GM23248 (cell line): ENCODE data around the gene RASGEF1C. TPM values are rescaled to one million over a fixed set of nuclear protein-coding genes. Genes with fewer than 3 reads are reported as not detected.

Experiments
- DNase-seq: peaks from one replicate; pipeline ENCODE4 v3.0.0-alpha.2; 2015
- H2AFZ ChIP-seq: fragments of 200-600 bp; sonication (generic); 2 replicates; pipeline ENCODE4 v1.6.1; 2016; ENCODE audit warnings: antibody characterized with exemption
- H3F3A ChIP-seq: fragments of 200-600 bp; sonication (generic); 2 replicates; pipeline ENCODE4 v1.6.1; 2016; ENCODE audit warnings: mild to moderate bottlenecking, antibody characterized with exemption, mixed run types; ENCODE audit not compliant: insufficient read depth
- H3K27ac ChIP-seq: fragments of 200-600 bp; sonication (generic); 2 replicates; pipeline ENCODE4 v1.5.1; 2016; ENCODE audit warnings: mild to moderate bottlenecking
- H3K27me3 ChIP-seq: fragments of 200-600 bp; sonication (generic); replicated peaks from 2 replicates; pipeline ENCODE4 v1.6.1; 2016; ENCODE audit warnings: mild to moderate bottlenecking; ENCODE audit not compliant: insufficient read depth
- H3K36me3 ChIP-seq: fragments of 200-600 bp; sonication (generic); 2 replicates; pipeline ENCODE4 v1.6.1; 2016; ENCODE audit warnings: low read depth, mild to moderate bottlenecking
- H3K4me1 ChIP-seq: fragments of 200-600 bp; sonication (generic); 2 replicates; pipeline ENCODE4 v1.6.1; 2016; ENCODE audit warnings: mild to moderate bottlenecking; ENCODE audit not compliant: insufficient read depth
- H3K4me2 ChIP-seq: fragments of 200-600 bp; sonication (generic); one replicate; pipeline ENCODE4 v1.6.1; 2016; ENCODE audit warnings: mild to moderate bottlenecking; ENCODE audit not compliant: unreplicated experiment
- H3K4me3 ChIP-seq: fragments of 200-600 bp; sonication (generic); 2 replicates; pipeline ENCODE4 v1.5.1; 2016; ENCODE audit warnings: mild to moderate bottlenecking
- H3K79me2 ChIP-seq: fragments of 200-600 bp; sonication (generic); 2 replicates; pipeline ENCODE4 v1.6.1; 2016; ENCODE audit warnings: mild to moderate bottlenecking; ENCODE audit not compliant: insufficient read depth
- H3K9ac ChIP-seq: fragments of 200-600 bp; sonication (generic); 2 replicates; pipeline ENCODE4 v1.6.1; 2016; ENCODE audit warnings: mild to moderate bottlenecking
- H3K9me2 ChIP-seq: fragments of 200-600 bp; sonication (generic); 2 replicates; pipeline ENCODE4 v1.6.1; 2016; ENCODE audit warnings: mixed run types, mild to moderate bottlenecking, moderate library complexity; ENCODE audit not compliant: insufficient read depth
- H3K9me3 ChIP-seq: fragments of 200-600 bp; sonication (generic); one replicate; pipeline ENCODE4 v1.6.1; 2017; ENCODE audit warnings: low read depth
- H4K20me1 ChIP-seq: fragments of 200-600 bp; sonication (generic); 2 replicates; pipeline ENCODE4 v1.6.0; 2016; ENCODE audit not compliant: insufficient read depth
- EZH2 ChIP-seq: fragments of 200-600 bp; sonication (generic); IDR thresholded peaks from 2 replicates; pipeline ENCODE4 v1.6.1; 2018; ENCODE audit warnings: antibody characterized with exemption, mild to moderate bottlenecking; ENCODE audit not compliant: insufficient read depth, poor library complexity, severe bottlenecking
- EZH2phosphoT487 ChIP-seq: fragments of 200-600 bp; sonication (generic); IDR thresholded peaks from 2 replicates; pipeline ENCODE4 v1.6.1; 2018; ENCODE audit warnings: antibody characterized with exemption, moderate library complexity, mild to moderate bottlenecking, low read depth; ENCODE audit not compliant: insufficient read depth
- WGBS, 2 experiments: methylation state at CpG; one replicate each; pipeline ENCODE4 v1.1.6; 2015 to 2017; ENCODE audit warnings: low lambda C conversion rate in 2 of 2, low coverage in 1 of 2; ENCODE audit errors: missing lambda C conversion rate in 2 of 2; 5-methylcytosine and 5-hydroxymethylcytosine counted together
- in situ Hi-C: fragments of 300-500 bp; cut with MboI; formaldehyde crosslinking; loops from 2 replicates; pipeline ENCODE4 v1.15.0; 2020
- polyA plus RNA-seq: library from polyadenylated mRNA; unstranded; fragments of >200 nt; fragmentation: Nextera tagmentation; extraction: Ambion mirVana; gene quantifications from 2 replicates; pipeline ENCODE4 v1.2.1, GENCODE V29; 2016
- total RNA-seq: library from RNA; depleted of rRNA; stranded (reverse); fragments of >200 nt; shearing (Covaris generic); gene quantifications from 2 replicates; pipeline ENCODE4 v1.2.3, GENCODE V29; 2014

The RASGEF1C gene
- total and polyA plus RNA-seq, 2 experiments from 2014 or later, result not detected

DNA sequence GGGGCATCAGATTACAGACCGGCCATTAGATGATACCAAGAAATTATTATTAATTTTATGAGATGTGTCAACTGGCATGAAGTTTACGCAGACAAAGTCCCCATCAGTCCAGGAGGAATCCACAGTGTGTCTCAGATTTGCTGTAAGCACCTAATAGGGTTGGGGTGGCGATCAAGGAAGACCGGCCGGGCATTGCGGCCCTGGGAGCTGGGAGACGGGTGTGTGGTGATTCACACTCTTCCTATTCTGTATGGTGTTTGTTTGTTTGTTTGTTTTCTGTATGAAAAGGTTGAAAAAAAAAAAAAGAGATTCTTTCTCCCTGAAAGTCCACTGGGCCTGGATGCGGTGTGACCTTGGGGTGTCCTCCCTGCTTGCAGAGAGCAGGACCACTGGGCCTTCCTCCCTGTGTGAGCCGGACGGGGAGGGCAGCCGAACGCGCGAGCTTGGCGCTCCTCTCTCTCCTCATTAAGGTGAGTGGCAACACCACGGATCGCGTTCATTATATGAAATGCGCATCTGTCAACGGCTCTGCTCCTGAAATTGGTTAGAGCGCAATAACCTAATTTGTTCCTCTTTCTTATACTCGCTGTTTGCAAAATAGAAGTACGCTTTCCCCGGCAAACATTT lies 15.1 kb downstream of the RASGEF1C start:
- Histone ChIP-seq H3K9me3 (no peaks in the 10 kb centered on the region), H4K20me1 (no peaks in the 10 kb centered on the region), H3K79me2 (no peaks in the 10 kb centered on the region), H3F3A (no peaks in the 10 kb centered on the region), H3K27ac (no peak overlapping the region), H3K9ac (no peak overlapping the region), H3K9me2 (no peaks in the 10 kb centered on the region), H3K4me1 (no peaks in the 10 kb centered on the region), H3K36me3 (no peaks in the 10 kb centered on the region), H3K4me3 (no peak overlapping the region), H3K4me2 (no peak overlapping the region), H2AFZ (no peak overlapping the region), H3K27me3 (no peaks in the 10 kb centered on the region; the same call in 1 of the 2 replicates)
- in situ Hi-C loops, result no loop called here
- no peak for TF ChIP-seq EZH2phosphoT487
- no peak for TF ChIP-seq EZH2
- no peak for DNase-seq
- whole genome bisulfite sequencing, 2 experiments, result 82 to 85% methylated on average over 24 of the region's 24 CpGs

DNA sequence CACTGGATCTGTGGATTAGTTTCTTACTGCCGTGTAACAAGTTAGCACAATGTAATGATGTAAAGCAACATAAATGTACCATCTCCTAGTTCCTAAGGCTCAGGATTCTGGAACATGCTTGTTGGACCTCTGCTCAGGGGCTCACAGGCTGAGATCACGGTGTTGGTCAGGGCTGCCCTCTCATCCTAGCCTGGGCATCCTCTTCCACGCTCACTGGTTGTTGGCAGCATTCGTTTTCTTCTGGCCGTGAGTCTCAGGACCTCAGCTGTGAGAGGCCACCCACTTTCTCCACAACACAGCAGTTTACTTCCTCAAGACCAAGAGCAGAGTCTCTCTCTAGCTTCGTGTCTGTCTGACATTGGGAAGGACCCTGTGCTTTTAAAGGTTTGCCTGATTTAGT lies 17.3 kb downstream of the RASGEF1C start:
- in situ Hi-C loops, result no loop called here
- TF ChIP-seq EZH2, result no peak
- TF ChIP-seq EZH2phosphoT487, result no peak

DNA sequence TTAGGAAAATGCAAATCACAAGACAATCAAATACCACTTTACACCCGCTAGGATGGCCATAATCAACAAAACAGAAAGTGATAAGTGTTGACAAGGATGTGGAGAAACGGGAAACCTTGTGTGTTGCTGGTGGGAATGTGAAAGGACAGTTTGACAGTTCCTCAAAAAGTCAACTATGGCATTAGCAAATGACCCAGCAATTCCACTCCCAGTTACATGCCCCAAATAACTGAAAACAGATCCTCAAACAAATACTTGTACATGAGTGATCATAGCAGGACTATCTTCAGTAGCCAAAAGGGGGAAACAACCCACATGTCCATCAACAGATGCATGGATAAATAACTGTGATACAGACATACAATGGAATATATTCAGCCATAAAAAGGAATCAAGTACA lies 21.2 kb downstream of the RASGEF1C start:
- H3K9me3 ChIP-seq, result peaks cover 5% of the 10 kb centered on the region
- H3K9me2 ChIP-seq, result no peaks in the 10 kb centered on the region
- 16 to 17% methylated on average over 2 of the region's 2 CpGs for WGBS, 2 experiments
- no peaks in the 10 kb centered on the region for H3K27me3 ChIP-seq
- H3K4me2 ChIP-seq, result no peak overlapping the region
- no peaks in the 10 kb centered on the region for H4K20me1 ChIP-seq
- H3K4me3 ChIP-seq, result no peak overlapping the region
- H3K27ac ChIP-seq, result no peak overlapping the region
- no peaks in the 10 kb centered on the region for H3K79me2 ChIP-seq
- no peak for DNase-seq
- no peaks in the 10 kb centered on the region for H3K4me1 ChIP-seq
- H2AFZ ChIP-seq, result no peak overlapping the region
- H3K36me3 ChIP-seq, result no peaks in the 10 kb centered on the region
- in situ Hi-C loops, result no loop called here
- no peaks in the 10 kb centered on the region for H3F3A ChIP-seq
- no peak overlapping the region for H3K9ac ChIP-seq
- TF ChIP-seq EZH2phosphoT487, result no peak
- TF ChIP-seq EZH2, result no peak

More for the DNA sequence above, 17.3 kb downstream of the RASGEF1C start:
- H3K9me2 ChIP-seq, result no peaks in the 10 kb centered on the region
- 25 to 41% methylated on average over 6 of the region's 6 CpGs for WGBS, 2 experiments
- H3F3A ChIP-seq, result no peaks in the 10 kb centered on the region
- H3K27me3 ChIP-seq, result no peaks in the 10 kb centered on the region
- H3K9ac ChIP-seq, result no peak overlapping the region
- H3K4me1 ChIP-seq, result no peaks in the 10 kb centered on the region
- H3K4me3 ChIP-seq, result no peak overlapping the region
- peaks cover 5% of the 10 kb centered on the region for H3K9me3 ChIP-seq
- H2AFZ ChIP-seq, result no peak overlapping the region
- H3K27ac ChIP-seq, result no peak overlapping the region
- H4K20me1 ChIP-seq, result no peaks in the 10 kb centered on the region
- no peaks in the 10 kb centered on the region for H3K79me2 ChIP-seq
- H3K36me3 ChIP-seq, result no peaks in the 10 kb centered on the region
- H3K4me2 ChIP-seq, result no peak overlapping the region
- no peak for DNase-seq

DNA sequence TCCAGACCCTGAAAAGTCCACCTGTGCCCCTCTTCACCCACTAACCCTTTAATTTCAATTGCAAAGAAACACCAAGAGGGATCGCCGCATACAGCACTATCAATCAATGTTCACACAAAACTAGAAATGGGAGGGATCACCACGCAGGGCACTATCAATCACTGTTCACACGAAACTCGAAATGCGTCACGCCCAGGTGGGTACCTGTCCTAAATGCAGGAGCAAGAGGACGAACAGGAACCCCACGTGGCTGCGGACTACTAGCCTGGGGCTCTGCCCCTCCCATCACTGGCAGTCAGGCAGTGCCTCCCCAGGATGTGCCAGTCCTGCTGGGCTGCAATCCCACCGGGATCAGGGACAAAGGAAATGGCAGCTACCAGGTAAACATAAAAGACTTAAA lies 28.2 kb downstream of the RASGEF1C start:
- 51% methylated on average over 11 of the region's 11 CpGs for WGBS, 2 experiments
- H3K4me1 ChIP-seq, result no peaks in the 10 kb centered on the region
- in situ Hi-C loops, result no loop called here
- no peak overlapping the region for H3K4me2 ChIP-seq
- no peaks in the 10 kb centered on the region for H3K9me2 ChIP-seq
- H3K9ac ChIP-seq, result no peak overlapping the region
- TF ChIP-seq EZH2 (no peak), EZH2phosphoT487 (no peak)
- no peaks in the 10 kb centered on the region for H3K79me2 ChIP-seq
- no peak overlapping the region for H2AFZ ChIP-seq
- no peak overlapping the region for H3K27ac ChIP-seq
- H3K36me3 ChIP-seq, result no peaks in the 10 kb centered on the region
- no peak for DNase-seq
- H4K20me1 ChIP-seq, result no peaks in the 10 kb centered on the region
- no peaks in the 10 kb centered on the region for H3K9me3 ChIP-seq
- H3F3A ChIP-seq, result no peaks in the 10 kb centered on the region
- no peaks in the 10 kb centered on the region for H3K27me3 ChIP-seq
- no peak overlapping the region for H3K4me3 ChIP-seq
